Astrocyte (in vitro differentiated cells and primary cell): ENCODE results near the gene SMOC1.

ENCODE experiments used
- CTCF ChIP-seq: IDR thresholded peaks from 2 replicates; pipeline ENCODE4 v1.5.1; 2011; ENCODE audit warnings: low read depth, mild to moderate bottlenecking, inconsistent platforms, low read length, moderate library complexity; ENCODE audit not compliant: insufficient read depth
- EZH2 ChIP-seq: IDR thresholded peaks from 2 replicates; pipeline ENCODE4 v1.6.1; 2012; ENCODE audit warnings: mild to moderate bottlenecking, low read length, inconsistent platforms; ENCODE audit not compliant: insufficient read depth

GRCh38 chr14:70023871-70024270, 144.7 kb downstream of the SMOC1 start:
- TF ChIP-seq EZH2: no peak
- no peak for TF ChIP-seq CTCF
